GM23338 (cell line): ENCODE data around the gene IFIT5. TPM values are rescaled to one million over a fixed set of nuclear protein-coding genes. Genes with fewer than 3 reads are reported as not detected.

Experiments
- ATAC-seq: fragments of 200-7000 bp; cut with Tn5 transposase; 3 replicates; pipeline ENCODE4 v1.9.1; 2020
- DNase-seq: peaks from one replicate; pipeline ENCODE4 v3.0.0-alpha.2; 2015; ENCODE audit warnings: low spot score
- H2AFZ ChIP-seq: fragments of 200-600 bp; sonication (generic); 2 replicates; pipeline ENCODE4 v1.8.0; 2016; ENCODE audit warnings: antibody characterized with exemption, mild to moderate bottlenecking, moderate library complexity
- H3F3A ChIP-seq: fragments of 200-600 bp; sonication (generic); replicated peaks from 2 replicates; pipeline ENCODE4 v1.8.0; 2017; ENCODE audit warnings: antibody characterized with exemption, mixed run types, low read depth
- H3K27ac ChIP-seq: fragments of 200-600 bp; sonication (generic); 2 replicates; pipeline ENCODE4 v1.6.1; 2016; ENCODE audit warnings: low read depth
- H3K27me3 ChIP-seq: fragments of 200-600 bp; sonication (generic); 2 replicates; pipeline ENCODE4 v1.8.0; 2016; ENCODE audit warnings: mild to moderate bottlenecking, mixed run types, moderate library complexity; ENCODE audit not compliant: insufficient read depth
- H3K36me3 ChIP-seq: fragments of 200-600 bp; sonication (generic); 2 replicates; pipeline ENCODE4 v1.8.0; 2016; ENCODE audit warnings: mild to moderate bottlenecking; ENCODE audit not compliant: insufficient read depth
- H3K4me1 ChIP-seq: fragments of 200-600 bp; sonication (generic); 2 replicates; pipeline ENCODE4 v1.8.0; 2016; ENCODE audit warnings: mild to moderate bottlenecking, moderate library complexity; ENCODE audit not compliant: insufficient read depth
- H3K4me2 ChIP-seq: fragments of 200-600 bp; sonication (generic); 2 replicates; pipeline ENCODE4 v1.7.1; 2017; ENCODE audit warnings: mixed run types
- H3K4me3 ChIP-seq: fragments of 200-600 bp; sonication (generic); 2 replicates; pipeline ENCODE4 v1.6.1; 2016; ENCODE audit warnings: mixed run types
- H3K79me2 ChIP-seq: fragments of 200-600 bp; sonication (generic); replicated peaks from 2 replicates; pipeline ENCODE4 v1.8.0; 2017; ENCODE audit warnings: mild to moderate bottlenecking; ENCODE audit not compliant: insufficient read depth
- H3K9me2 ChIP-seq: fragments of 200-600 bp; sonication (generic); 2 replicates; pipeline ENCODE4 v1.8.0; 2017; ENCODE audit not compliant: insufficient read depth
- H4K20me1 ChIP-seq: fragments of 200-600 bp; sonication (generic); replicated peaks from 2 replicates; pipeline ENCODE4 v1.8.0; 2017; ENCODE audit warnings: mild to moderate bottlenecking; ENCODE audit not compliant: insufficient read depth
- H3K27ac Mint-ChIP-seq: 2 replicates; pipeline ENCODE4 v1.8.0; 2020; ENCODE audit warnings: inconsistent platforms, mild to moderate bottlenecking, moderate library complexity, mixed read lengths
- H3K27me3 Mint-ChIP-seq: 3 replicates; pipeline ENCODE4 v1.8.0; 2022; ENCODE audit warnings: low read depth, mild to moderate bottlenecking, moderate library complexity, mixed read lengths, inconsistent platforms; ENCODE audit not compliant: insufficient read depth, poor library complexity
- H3K36me3 Mint-ChIP-seq: 3 replicates; pipeline ENCODE4 v1.8.0; 2021; ENCODE audit warnings: low read depth, mild to moderate bottlenecking, inconsistent platforms, moderate library complexity, mixed read lengths
- H3K4me1 Mint-ChIP-seq: 3 replicates; pipeline ENCODE4 v1.8.0; 2020; ENCODE audit warnings: mild to moderate bottlenecking, inconsistent platforms, mixed read lengths
- H3K4me3 Mint-ChIP-seq: 3 replicates; pipeline ENCODE4 v1.8.0; 2021; ENCODE audit warnings: moderate library complexity, mild to moderate bottlenecking, inconsistent platforms, mixed read lengths
- H3K9me3 Mint-ChIP-seq: 3 replicates; pipeline ENCODE4 v1.8.0; 2020; ENCODE audit warnings: moderate library complexity, mild to moderate bottlenecking, inconsistent platforms, mixed read lengths
- CREB1 ChIP-seq: fragments of 250-450 bp; sonication (Bioruptor Pico); IDR thresholded peaks from 2 replicates; pipeline ENCODE4 v1.5.0; 2020; ENCODE audit warnings: low read depth, mild to moderate bottlenecking, moderate library complexity
- EZH2 ChIP-seq: fragments of 200-600 bp; sonication (generic); IDR thresholded peaks from one replicate; pipeline ENCODE4 v1.8.0; 2017; ENCODE audit warnings: antibody characterized with exemption, mild to moderate bottlenecking, low read depth; ENCODE audit not compliant: unreplicated experiment
- EZH2phosphoT487 ChIP-seq: fragments of 200-600 bp; sonication (generic); IDR thresholded peaks from one replicate; pipeline ENCODE4 v1.8.1; 2018; ENCODE audit warnings: antibody characterized with exemption; ENCODE audit not compliant: unreplicated experiment
- JUNB ChIP-seq: IDR thresholded peaks from one replicate; pipeline ENCODE4 v1.6.1; 2016; ENCODE audit warnings: antibody characterized with exemption; ENCODE audit not compliant: unreplicated experiment
- NANOG ChIP-seq: IDR thresholded peaks from 2 replicates; pipeline ENCODE4 v1.6.1; 2016; ENCODE audit warnings: antibody characterized with exemption, borderline replicate concordance
- POLR2AphosphoS5 ChIP-seq: IDR thresholded peaks from 2 replicates; pipeline ENCODE4 v1.6.1; 2016; ENCODE audit warnings: antibody characterized with exemption, low read depth
- ZNF114 ChIP-seq: fragments of 250-450 bp; sonication (Bioruptor Pico); IDR thresholded peaks from 2 replicates; pipeline ENCODE4 v1.5.0; 2020; ENCODE audit warnings: mild to moderate bottlenecking, moderate library complexity
- ZNF331 ChIP-seq: fragments of 250-450 bp; sonication (Bioruptor Pico); IDR thresholded peaks from 2 replicates; pipeline ENCODE4 v1.5.0; 2020; ENCODE audit warnings: low read depth, mild to moderate bottlenecking, moderate library complexity
- polyA plus RNA-seq: library from polyadenylated mRNA; unstranded; fragments of >200 nt; fragmentation: Nextera tagmentation; extraction: Ambion mirVana; gene quantifications from 2 replicates; pipeline ENCODE4 v1.2.1, GENCODE V29; 2016
- total RNA-seq: library from RNA; depleted of rRNA; stranded (reverse); fragments of >200 nt; shearing (Covaris generic); gene quantifications from 2 replicates; pipeline ENCODE4 v1.2.3, GENCODE V29; 2014
- TF ChIP-seq, protein P1 (sequence below), 2 experiments: fragments of 200-600 bp in 1 of 2; sonication (generic) in 1 of 2; conservative IDR thresholded peaks; 2 replicates each; pipeline versions ENCODE4 v1.5.1 to v1.6.1; 2016 to 2017; ENCODE audit warnings: antibody characterized with exemption in 2 of 2, low read depth in 2 of 2, mild to moderate bottlenecking in 2 of 2, moderate library complexity in 1 of 2
- TF ChIP-seq, protein P2 (sequence below): IDR thresholded peaks from 2 replicates; pipeline ENCODE4 v1.6.1; 2016; ENCODE audit warnings: antibody characterized with exemption
- TF ChIP-seq, protein P3 (sequence below): IDR thresholded peaks from one replicate; pipeline ENCODE4 v1.6.1; 2018; ENCODE audit warnings: antibody characterized with exemption; ENCODE audit not compliant: unreplicated experiment
- TF ChIP-seq, protein P4 (sequence below): fragments of 250-450 bp; sonication (Bioruptor Pico); IDR thresholded peaks from 2 replicates; pipeline ENCODE4 v1.5.0; 2020; ENCODE audit warnings: mild to moderate bottlenecking, moderate library complexity

Gene IFIT5
- total and polyA plus RNA-seq, 2 experiments from 2014 or later, result 2.7 to 3.2 TPM

DNA sequence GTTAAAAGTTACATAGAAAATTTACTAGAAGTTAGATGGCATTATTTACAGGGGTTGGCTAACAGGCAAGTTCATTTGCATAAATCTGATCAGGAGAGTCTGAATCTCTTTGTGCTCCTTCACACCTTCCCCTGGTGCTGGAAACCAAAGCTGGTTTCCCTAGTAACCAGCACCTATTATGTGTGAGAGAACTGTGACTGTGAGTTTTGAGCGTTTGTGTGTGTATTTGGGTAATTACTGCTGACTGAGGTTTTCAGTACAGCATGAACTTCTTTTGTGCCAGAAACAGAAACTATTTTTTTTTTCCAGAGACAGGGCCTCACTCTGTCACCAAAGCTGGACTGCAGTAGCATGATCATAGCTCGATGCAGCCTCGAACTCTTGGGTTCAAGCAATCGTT lies 46.8 kb upstream of the IFIT5 start:
- H3K4me3 ChIP-seq, result no peak overlapping the region
- no peaks in the 10 kb centered on the region for H3K79me2 ChIP-seq
- H3K27ac ChIP-seq, result no peak overlapping the region
- H3K27me3 ChIP-seq, result no peaks in the 10 kb centered on the region
- no peak overlapping the region for H3K4me2 ChIP-seq
- Mint-ChIP-seq H3K27ac (no peak overlapping the region), H3K4me1 (peaks cover 12% of the 10 kb centered on the region), H3K36me3 (no peaks in the 10 kb centered on the region), H3K9me3 (no peaks in the 10 kb centered on the region; the same call in 2 of the 3 replicates), H3K27me3 (peaks cover 2% of the 10 kb centered on the region), H3K4me3 (no peak overlapping the region)
- H3F3A ChIP-seq, result no peaks in the 10 kb centered on the region
- H4K20me1 ChIP-seq, result no peaks in the 10 kb centered on the region
- no peak overlapping the region; the same call in 1 of the 2 replicates for H2AFZ ChIP-seq
- TF ChIP-seq, protein P1, sequence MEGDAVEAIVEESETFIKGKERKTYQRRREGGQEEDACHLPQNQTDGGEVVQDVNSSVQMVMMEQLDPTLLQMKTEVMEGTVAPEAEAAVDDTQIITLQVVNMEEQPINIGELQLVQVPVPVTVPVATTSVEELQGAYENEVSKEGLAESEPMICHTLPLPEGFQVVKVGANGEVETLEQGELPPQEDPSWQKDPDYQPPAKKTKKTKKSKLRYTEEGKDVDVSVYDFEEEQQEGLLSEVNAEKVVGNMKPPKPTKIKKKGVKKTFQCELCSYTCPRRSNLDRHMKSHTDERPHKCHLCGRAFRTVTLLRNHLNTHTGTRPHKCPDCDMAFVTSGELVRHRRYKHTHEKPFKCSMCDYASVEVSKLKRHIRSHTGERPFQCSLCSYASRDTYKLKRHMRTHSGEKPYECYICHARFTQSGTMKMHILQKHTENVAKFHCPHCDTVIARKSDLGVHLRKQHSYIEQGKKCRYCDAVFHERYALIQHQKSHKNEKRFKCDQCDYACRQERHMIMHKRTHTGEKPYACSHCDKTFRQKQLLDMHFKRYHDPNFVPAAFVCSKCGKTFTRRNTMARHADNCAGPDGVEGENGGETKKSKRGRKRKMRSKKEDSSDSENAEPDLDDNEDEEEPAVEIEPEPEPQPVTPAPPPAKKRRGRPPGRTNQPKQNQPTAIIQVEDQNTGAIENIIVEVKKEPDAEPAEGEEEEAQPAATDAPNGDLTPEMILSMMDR (conservative IDR thresholded peaks at IDR 0.05; ENCODE audit: low read depth in 2 of 2), result no peak
- TF ChIP-seq JUNB (no peak), EZH2 (no peak), EZH2phosphoT487 (no peak), POLR2AphosphoS5 (no peak), CREB1 (CRISPR knock-in tag) (no peak), ZNF114 (CRISPR knock-in tag) (no peak), NANOG (no peak), ZNF331 (no peak)
- TF ChIP-seq, protein P2, sequence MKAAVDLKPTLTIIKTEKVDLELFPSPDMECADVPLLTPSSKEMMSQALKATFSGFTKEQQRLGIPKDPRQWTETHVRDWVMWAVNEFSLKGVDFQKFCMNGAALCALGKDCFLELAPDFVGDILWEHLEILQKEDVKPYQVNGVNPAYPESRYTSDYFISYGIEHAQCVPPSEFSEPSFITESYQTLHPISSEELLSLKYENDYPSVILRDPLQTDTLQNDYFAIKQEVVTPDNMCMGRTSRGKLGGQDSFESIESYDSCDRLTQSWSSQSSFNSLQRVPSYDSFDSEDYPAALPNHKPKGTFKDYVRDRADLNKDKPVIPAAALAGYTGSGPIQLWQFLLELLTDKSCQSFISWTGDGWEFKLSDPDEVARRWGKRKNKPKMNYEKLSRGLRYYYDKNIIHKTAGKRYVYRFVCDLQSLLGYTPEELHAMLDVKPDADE, result no peak
- TF ChIP-seq, protein P3, sequence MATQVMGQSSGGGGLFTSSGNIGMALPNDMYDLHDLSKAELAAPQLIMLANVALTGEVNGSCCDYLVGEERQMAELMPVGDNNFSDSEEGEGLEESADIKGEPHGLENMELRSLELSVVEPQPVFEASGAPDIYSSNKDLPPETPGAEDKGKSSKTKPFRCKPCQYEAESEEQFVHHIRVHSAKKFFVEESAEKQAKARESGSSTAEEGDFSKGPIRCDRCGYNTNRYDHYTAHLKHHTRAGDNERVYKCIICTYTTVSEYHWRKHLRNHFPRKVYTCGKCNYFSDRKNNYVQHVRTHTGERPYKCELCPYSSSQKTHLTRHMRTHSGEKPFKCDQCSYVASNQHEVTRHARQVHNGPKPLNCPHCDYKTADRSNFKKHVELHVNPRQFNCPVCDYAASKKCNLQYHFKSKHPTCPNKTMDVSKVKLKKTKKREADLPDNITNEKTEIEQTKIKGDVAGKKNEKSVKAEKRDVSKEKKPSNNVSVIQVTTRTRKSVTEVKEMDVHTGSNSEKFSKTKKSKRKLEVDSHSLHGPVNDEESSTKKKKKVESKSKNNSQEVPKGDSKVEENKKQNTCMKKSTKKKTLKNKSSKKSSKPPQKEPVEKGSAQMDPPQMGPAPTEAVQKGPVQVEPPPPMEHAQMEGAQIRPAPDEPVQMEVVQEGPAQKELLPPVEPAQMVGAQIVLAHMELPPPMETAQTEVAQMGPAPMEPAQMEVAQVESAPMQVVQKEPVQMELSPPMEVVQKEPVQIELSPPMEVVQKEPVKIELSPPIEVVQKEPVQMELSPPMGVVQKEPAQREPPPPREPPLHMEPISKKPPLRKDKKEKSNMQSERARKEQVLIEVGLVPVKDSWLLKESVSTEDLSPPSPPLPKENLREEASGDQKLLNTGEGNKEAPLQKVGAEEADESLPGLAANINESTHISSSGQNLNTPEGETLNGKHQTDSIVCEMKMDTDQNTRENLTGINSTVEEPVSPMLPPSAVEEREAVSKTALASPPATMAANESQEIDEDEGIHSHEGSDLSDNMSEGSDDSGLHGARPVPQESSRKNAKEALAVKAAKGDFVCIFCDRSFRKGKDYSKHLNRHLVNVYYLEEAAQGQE, result no peak
- TF ChIP-seq, protein P4, sequence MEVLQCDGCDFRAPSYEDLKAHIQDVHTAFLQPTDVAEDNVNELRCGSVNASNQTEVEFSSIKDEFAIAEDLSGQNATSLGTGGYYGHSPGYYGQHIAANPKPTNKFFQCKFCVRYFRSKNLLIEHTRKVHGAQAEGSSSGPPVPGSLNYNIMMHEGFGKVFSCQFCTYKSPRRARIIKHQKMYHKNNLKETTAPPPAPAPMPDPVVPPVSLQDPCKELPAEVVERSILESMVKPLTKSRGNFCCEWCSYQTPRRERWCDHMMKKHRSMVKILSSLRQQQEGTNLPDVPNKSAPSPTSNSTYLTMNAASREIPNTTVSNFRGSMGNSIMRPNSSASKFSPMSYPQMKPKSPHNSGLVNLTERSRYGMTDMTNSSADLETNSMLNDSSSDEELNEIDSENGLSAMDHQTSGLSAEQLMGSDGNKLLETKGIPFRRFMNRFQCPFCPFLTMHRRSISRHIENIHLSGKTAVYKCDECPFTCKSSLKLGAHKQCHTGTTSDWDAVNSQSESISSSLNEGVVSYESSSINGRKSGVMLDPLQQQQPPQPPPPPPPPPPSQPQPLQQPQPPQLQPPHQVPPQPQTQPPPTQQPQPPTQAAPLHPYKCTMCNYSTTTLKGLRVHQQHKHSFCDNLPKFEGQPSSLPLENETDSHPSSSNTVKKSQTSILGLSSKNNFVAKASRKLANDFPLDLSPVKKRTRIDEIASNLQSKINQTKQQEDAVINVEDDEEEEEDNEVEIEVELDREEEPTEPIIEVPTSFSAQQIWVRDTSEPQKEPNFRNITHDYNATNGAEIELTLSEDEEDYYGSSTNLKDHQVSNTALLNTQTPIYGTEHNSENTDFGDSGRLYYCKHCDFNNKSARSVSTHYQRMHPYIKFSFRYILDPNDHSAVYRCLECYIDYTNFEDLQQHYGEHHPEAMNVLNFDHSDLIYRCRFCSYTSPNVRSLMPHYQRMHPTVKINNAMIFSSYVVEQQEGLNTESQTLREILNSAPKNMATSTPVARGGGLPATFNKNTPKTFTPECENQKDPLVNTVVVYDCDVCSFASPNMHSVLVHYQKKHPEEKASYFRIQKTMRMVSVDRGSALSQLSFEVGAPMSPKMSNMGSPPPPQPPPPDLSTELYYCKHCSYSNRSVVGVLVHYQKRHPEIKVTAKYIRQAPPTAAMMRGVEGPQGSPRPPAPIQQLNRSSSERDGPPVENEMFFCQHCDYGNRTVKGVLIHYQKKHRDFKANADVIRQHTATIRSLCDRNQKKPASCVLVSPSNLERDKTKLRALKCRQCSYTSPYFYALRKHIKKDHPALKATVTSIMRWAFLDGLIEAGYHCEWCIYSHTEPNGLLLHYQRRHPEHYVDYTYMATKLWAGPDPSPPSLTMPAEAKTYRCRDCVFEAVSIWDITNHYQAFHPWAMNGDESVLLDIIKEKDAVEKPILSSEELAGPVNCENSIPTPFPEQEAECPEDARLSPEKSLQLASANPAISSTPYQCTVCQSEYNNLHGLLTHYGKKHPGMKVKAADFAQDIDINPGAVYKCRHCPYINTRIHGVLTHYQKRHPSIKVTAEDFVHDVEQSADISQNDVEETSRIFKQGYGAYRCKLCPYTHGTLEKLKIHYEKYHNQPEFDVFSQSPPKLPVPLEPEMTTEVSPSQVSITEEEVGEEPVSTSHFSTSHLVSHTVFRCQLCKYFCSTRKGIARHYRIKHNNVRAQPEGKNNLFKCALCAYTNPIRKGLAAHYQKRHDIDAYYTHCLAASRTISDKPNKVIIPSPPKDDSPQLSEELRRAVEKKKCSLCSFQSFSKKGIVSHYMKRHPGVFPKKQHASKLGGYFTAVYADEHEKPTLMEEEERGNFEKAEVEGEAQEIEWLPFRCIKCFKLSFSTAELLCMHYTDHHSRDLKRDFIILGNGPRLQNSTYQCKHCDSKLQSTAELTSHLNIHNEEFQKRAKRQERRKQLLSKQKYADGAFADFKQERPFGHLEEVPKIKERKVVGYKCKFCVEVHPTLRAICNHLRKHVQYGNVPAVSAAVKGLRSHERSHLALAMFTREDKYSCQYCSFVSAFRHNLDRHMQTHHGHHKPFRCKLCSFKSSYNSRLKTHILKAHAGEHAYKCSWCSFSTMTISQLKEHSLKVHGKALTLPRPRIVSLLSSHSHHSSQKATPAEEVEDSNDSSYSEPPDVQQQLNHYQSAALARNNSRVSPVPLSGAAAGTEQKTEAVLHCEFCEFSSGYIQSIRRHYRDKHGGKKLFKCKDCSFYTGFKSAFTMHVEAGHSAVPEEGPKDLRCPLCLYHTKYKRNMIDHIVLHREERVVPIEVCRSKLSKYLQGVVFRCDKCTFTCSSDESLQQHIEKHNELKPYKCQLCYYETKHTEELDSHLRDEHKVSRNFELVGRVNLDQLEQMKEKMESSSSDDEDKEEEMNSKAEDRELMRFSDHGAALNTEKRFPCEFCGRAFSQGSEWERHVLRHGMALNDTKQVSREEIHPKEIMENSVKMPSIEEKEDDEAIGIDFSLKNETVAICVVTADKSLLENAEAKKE (CRISPR knock-in tag), result no peak
- no peaks in the 10 kb centered on the region for H3K9me2 ChIP-seq
- DNase-seq (no peak), ATAC-seq (no peak)
- no peaks in the 10 kb centered on the region for H3K4me1 ChIP-seq
- H3K36me3 ChIP-seq, result no peaks in the 10 kb centered on the region
